ENCODE measurements around the gene FREM2. TPM values are rescaled to one million over a fixed set of nuclear protein-coding genes. Genes with fewer than 3 reads are reported as not detected.

Gene FREM2
- total RNA-seq, 4 donors from 2014 or later, result 0.28 to 2.8 (median 1.6) TPM

DNA sequence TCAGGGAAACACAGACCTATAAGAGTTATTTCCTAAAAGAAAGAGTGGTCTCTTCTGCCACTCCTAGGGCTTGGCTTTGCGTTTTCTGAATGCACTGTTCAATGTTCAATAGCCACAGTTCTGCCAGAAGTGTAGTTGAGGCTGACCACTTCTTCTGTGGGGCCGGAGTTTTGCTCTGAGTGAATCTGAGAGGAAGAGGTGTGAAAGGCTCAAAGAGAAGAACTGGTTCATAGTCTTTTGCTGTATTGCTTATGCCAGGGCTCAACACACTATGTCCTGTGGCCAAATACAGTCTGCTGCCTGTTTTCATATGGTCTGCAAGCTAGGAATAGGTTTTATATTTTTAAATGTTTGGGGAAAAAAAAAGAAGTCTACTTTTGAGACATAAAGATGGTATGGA lies 175.6 kb downstream of the FREM2 start:
- DNase-seq (ENCODE audit: low spot score) (no peak), ATAC-seq (ENCODE audit: low FRiP score) (no peak)
- TF ChIP-seq, protein P1, sequence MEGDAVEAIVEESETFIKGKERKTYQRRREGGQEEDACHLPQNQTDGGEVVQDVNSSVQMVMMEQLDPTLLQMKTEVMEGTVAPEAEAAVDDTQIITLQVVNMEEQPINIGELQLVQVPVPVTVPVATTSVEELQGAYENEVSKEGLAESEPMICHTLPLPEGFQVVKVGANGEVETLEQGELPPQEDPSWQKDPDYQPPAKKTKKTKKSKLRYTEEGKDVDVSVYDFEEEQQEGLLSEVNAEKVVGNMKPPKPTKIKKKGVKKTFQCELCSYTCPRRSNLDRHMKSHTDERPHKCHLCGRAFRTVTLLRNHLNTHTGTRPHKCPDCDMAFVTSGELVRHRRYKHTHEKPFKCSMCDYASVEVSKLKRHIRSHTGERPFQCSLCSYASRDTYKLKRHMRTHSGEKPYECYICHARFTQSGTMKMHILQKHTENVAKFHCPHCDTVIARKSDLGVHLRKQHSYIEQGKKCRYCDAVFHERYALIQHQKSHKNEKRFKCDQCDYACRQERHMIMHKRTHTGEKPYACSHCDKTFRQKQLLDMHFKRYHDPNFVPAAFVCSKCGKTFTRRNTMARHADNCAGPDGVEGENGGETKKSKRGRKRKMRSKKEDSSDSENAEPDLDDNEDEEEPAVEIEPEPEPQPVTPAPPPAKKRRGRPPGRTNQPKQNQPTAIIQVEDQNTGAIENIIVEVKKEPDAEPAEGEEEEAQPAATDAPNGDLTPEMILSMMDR (IDR thresholded peaks at IDR 0.05), result no peak

DNA sequence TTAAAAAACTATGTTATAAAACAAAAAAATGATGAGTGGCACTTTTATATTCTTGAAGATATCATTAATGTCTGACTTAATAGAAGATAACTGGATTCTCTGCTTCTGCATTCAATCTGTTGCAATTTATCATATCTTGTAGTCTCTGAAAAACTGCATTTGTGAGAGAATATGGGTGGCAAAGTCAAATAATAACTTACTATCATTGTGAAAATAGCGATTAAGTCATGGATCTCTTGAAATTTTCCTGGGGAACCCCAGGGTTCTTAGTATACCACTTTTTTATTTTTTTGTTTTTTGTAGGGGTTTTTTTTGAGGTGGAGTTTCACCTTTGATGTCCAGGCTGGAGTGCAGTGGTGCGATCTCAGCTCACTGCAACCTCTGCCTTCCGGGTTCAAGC lies 176.7 kb downstream of the FREM2 start:
- ATAC-seq (ENCODE audit: low FRiP score) (no peak), DNase-seq (ENCODE audit: low spot score) (no peak)
- TF ChIP-seq, protein P1 (IDR thresholded peaks at IDR 0.05), result no peak

DNA sequence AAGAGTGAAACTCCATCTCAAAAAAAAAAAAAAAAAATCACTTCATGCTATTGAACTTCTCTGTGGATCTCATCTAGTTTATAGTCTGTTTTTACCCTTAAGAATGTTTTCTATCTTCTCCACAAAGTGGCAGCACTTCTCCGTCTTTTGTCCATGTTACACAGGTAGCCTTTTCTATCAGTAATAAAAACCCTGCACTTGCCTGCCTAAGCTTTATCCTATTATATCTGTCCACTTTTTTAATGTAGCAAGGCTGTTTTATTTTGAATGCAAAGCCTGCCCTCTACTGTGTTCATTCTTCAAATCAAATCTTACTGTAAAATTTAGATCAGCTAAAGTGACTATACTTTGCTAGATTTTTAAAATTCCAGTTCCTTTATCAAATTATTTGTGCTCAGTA lies 179.8 kb downstream of the FREM2 start:
- TF ChIP-seq, protein P1 (IDR thresholded peaks at IDR 0.05), result no peak
- ATAC-seq (ENCODE audit: low FRiP score) (no peak), DNase-seq (ENCODE audit: low spot score) (no peak)

DNA sequence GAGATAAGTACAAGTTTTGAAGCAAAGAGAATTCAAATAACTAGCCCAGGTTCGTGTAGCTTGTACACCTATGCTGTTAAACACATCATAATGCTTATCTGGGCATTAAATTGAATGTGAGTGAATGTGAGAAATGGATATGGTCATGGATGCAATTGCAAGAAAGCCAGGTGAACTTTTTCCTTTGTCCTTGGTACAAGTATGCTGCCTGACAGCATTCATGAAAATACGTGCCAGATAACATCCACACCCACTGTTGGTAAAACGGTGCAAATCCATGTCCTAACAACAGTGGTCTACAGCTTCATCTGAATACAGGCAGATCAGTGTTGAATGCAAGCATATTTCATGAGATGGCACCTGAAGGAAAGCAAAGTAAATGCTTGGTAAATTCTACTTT lies 181.5 kb downstream of the FREM2 start:
- DNase-seq (ENCODE audit: low spot score) (no peak), ATAC-seq (ENCODE audit: low FRiP score) (no peak)
- TF ChIP-seq, protein P1 (IDR thresholded peaks at IDR 0.05), result no peak

DNA sequence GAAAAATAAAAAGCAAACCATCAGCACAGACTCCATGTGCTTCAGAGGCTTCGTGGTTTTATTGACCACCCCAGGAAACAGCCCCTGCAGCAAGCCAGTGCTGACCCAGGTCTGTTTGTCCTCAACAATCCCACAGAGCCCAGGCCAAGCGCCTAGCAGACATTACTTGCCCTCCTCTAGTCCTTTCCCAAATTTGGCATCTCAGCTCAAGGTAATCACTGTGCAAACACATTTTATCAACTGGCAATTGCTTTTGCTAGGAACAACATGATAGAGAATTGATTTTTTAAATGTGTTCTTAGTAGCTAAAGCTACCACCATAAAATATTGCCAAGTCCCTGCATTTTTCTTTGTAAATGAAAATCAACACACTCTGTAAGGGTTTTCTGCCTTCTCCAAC lies 182.0 kb downstream of the FREM2 start:
- no peak for DNase-seq (ENCODE audit: low spot score)
- TF ChIP-seq, protein P1 (IDR thresholded peaks at IDR 0.05), result no peak
- no peak for ATAC-seq (ENCODE audit: low FRiP score)

DNA sequence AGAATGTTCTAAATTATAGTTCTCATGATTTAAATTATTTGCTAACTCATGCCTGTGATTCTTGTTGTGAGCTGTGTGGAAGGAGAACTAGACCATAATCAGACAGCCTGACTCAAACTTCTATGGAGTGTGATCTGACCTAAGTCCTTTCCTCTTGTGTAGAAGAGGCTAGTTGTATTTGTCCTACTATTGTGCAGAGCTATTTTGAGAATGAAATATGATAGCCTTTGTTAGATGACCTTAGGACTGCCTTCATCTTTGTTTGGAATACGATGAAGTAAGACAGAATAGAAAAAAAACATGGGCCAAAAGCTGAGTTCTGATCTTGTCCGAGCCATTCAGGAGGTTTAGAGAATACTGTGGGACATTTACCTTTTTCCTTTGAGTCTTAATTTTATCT lies 184.4 kb downstream of the FREM2 start:
- no peak for DNase-seq (ENCODE audit: low spot score)
- no peak for ATAC-seq (ENCODE audit: low FRiP score)
- TF ChIP-seq, protein P1 (IDR thresholded peaks at IDR 0.05), result no peak

DNA sequence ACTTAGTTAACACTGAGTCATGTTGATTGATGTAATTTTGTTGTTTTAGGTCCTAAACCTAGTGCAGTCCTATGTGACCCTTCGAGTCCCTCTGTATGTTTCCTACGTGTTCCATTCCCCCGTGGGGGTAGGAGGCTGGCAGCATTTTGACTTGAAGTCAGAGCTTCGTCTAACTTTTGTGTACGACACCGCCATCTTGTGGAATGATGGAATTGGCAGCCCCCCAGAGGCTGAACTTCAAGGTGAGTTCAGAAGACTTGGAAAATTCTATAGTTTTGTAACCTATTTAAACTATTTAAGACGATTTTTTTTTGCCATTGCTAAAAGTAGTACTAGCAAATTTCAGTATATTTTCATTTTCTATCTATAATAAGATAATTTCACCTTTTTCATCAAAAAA lies 185.8 kb downstream of the FREM2 start:
- ATAC-seq (ENCODE audit: low FRiP score) (no peak), DNase-seq (ENCODE audit: low spot score) (no peak)
- TF ChIP-seq, protein P1 (IDR thresholded peaks at IDR 0.05), result no peak

Data from omental fat pad (tissue), 4 donors.